Stimulated activated CD8-positive, alpha-beta memory T cell treated with anti-CD3 and anti-CD28 coated beads, Interleukin-7, amount 100 ng/mL, for 1 hour (primary cell): Measurements from ENCODE around the gene SPINDOC.
"Not testable (repeated sequence)": the region's sequence is repeated elsewhere in the genome, so short reads cannot be mapped to it uniquely, and the experiment has no call there.

Experiments used
- DNase-seq, 2 donors: peaks; one replicate each; pipeline ENCODE4 v3.0.0-alpha.2; 2020; ENCODE audit warnings: low read depth in 2 of 2

Gene SPINDOC

DNA sequence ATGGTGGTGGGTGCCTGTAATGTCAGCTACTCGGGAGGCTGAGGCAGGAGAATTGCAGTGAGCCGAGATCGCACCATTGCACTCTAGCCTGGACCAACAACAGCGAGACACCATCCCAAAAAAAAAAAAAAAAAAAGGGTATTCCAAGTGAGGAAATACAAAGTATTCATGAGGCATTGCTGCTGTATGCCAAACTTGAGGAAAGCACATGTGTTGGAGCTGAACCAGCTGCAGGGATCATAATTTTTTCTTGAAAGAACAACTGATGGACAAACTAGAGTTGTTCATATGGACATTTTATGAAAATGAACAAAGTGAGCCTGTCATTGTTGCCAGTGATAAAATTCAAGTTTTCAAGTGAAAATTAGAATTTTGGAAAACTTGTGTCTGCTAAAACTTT, 41.4 kb downstream of the SPINDOC start:
- no peak for DNase-seq

GRCh38 chr11:63855975-63856374, 42.7 kb downstream of the SPINDOC start:
- no peak for DNase-seq

DNA sequence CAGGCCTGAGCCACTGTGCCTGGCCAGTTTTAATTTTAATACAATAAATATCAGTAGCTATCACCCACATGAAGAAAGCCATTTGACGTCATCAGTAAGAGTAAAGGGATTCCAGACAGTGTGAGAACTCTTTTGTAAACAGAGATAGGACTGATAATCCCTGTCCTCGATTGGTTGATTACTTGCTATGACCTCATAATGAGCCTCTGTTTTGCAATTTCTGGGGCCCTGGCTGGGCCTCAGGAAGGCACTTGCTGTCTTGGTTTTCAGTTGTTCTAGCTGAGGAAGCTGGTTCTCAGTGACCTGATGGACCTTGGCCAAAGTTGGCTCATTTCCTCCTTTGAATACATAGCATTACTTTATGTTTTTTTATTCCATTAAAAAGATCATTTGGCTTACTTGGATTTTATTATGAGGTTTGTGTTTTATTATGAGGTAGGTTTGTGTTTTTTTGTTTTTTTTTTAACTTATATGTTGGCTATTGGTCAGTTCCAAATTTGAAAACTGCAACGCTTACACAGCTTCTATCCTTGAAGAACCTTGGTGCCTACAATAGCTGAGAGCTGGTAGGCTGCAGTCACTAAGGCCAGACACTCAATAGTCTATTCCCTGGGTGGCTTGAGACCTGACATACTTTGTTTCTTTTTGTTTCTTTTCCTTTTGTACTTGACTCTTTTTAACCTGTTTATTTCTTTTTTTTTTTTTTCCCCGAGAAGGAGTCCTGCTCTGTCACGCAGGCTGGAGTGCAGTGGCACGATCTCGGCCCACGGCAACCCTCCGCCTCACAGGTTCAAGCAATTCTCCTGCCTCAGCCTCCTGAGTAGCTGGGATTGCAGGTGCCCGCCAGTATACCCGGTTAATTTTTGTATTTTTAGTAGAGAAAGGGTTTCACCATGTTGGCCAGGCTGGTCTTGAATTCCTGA, 45.6 kb downstream of the SPINDOC start:
- no peak for DNase-seq

DNA sequence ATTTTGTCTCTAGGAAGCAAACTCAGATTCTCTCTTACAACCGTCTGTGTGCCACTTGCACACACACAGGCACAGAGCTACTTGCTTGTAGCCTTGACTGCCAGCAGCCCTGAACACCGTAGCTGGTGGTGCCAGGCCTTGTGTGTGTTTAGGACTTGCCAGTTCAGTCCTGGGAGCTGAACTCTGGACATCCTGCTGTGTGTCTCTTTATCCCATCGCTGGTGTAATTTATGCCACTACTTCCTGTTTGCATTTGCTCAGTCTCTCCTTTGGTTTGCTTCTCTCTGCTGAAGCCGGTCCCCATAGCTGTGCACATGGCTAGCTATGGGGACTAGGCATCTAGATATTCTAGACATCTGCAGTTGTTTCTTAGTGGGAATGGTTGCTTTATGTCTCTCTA, 49.7 kb downstream of the SPINDOC start:
- DNase-seq, result no peak

- DNase-seq, result not testable (repeated sequence)
Observed at GRCh38 chr11:63863620-63864019, 50.4 kb downstream of the SPINDOC start.

DNA sequence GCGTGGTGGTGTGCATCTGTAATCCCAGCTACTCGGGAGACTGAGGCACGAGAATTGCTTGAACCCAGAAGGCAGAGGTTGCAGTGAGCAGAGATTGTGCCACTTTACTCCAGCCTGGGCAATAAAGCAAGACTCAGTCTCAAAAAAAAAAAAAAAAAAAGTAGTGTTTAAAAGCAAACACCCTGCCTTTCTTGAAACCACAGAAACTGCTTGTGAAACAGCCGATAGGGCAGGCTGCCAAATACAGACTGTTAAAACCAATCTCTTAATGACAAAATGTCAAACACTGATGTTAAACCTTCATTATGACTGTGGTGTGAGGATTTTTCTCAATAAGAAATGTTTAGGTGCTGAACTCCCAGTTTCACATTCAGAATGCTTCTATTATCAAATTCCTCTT, 53.0 kb downstream of the SPINDOC start:
- peak; percentile 24 to 36 for DNase-seq

- DNase-seq, result no peak
Observed at GRCh38 chr11:63867511-63867910, 54.3 kb downstream of the SPINDOC start.

DNA sequence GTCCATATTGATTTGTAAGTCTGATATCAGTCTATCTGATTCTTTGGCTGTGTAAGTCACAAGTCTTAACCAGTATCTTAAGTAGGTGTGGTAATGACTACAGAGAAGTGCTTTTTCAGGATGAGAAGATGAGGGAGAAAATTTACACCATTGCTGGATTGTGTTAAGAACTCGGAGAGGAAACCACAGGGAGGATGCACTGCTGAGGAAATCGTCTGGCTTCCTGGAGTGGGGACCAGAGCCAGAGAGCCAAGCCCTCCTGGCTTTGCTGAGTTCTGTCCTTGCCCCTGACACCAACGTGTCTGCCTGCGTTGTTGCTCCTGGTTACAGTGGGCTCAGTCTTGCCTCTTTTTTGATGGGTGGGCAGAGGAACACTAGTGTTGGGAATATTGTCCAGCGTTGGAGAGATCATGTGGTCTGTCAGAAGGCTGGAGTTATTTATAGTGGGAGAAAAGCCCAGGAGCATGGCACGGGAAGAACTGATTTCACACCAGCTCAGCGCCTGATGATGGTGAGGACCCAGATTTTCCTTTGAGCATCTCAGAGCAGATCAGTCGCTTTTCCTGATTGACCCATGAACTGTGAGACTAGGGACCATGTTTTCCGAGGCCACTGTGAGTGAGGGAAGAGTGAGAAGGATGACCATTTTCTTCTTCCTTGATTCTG, 55.3 kb downstream of the SPINDOC start:
- DNase-seq, result no peak

DNA sequence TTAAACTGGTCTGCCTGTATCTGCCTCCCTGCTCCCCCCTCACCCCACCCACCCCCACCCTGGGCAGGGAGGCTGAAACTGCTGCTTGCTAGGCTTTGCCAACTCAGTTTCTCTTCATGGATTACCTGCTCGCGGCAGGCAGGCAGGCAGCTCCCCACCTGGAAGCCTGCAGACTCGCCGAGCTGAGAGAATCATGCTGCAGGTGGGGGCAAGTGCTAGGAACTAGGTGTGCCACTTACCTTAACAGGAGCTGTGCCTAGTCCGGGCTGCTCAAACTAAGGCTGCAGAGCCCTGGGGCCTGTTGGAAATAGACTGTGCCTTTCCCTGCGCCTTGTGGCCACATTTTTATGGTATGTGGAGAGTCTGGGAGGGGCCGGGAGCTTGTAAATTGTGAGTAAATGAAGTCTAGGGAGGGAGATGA, 55.9 kb downstream of the SPINDOC start:
- no peak for DNase-seq

DNA sequence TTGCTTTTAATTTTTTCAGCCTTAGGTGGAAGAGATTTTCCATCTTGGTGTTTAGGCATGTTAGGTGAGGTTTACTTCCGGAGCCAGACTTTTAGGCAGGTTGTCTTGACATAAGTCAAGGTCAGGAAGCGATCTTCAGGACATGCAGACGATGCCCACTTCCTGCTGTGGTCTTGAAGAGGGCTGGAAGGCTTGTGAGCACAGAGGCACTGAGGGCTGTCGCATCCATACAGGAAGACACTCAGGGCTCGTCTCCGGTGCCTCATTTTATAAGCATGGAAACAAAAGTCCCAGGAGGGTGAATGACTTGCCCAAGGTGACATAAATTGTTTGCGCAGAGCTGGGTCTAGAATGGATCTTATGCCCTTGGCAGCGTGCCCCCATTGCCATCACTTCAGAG, 56.4 kb downstream of the SPINDOC start:
- DNase-seq, result no peak

DNA sequence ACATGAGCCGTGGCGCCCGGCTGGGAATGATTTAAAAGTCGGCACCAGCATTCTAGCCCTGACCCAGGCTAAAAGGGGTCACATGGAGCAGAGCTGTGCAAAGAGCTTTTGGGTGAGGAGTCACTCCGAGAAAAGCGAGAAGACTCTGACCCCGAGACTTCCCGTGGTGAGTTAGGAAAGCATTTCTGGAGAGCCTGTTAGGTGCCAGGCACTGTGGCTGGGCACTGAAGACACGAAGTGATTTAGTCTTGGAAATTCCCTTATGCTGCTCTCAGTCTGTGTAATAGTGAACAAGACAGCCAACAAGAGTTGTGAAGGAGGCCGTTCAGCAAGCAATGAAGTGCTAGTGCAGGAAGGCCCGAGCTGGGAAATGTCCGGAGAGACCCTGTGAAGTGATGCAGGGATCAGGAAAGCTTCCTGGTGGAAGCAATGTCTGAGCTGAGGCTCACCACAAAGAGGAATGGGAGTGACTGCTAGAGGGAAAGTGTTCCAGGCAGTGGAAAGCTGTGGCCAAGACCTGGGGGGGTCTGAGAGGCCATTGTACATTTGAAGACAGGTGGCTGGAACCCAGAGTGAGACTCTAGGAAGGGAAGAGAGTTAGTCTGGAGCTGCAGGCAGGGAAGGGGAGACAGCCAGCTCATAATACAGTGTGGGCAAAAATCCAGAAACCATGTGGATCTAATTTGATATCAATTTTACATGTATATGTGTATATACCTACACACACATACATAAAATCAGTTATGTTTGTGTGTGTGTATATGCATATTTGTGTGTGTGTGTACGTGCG, 57.3 kb downstream of the SPINDOC start:
- DNase-seq, result no peak

GRCh38 chr11:63871962-63872799, 58.9 kb downstream of the SPINDOC start:
- DNase-seq, result peak in 1 of 2 donors; percentile 17

- DNase-seq, result no peak
Observed at GRCh38 chr11:63872800-63873197, 59.5 kb downstream of the SPINDOC start.

DNA sequence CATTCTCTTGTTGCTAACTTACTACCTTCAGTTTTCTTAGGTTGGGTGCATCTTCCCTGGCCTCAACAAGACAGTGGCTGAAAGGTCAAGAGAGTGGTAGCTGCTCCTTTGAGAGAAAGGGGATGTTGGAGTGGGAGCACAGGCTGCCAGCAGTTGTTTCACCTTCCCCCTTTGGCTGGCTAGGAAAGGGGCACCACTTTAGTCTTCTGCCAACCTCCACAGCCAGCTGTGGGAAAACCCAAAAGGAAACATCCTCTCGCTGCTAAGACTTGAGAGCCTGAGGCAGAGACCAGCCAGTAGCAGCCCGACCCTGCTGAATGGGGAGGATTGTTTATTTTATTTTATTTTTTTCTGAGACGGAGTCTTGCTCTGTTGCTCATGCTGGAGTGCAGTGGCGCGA, 60.1 kb downstream of the SPINDOC start:
- no peak for DNase-seq

DNA sequence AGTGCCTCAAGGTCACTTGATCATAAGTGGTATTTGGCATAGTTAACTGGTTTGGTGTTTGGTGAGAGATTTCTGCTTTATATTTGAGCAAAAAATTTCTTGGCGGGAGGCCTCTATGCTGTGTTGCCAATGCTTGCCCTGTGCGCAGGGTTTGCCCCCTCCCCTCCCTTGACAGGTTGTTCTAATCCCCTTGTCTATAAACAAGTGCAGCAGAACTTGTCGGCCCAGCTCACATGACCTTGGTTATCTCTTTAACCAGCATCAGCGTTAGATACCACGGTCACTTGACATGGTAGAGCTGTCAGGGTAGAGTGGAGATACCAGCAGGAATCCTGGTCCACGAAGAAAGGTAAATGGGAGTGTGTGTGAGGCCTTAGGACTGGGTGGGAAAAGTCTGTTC, 61.3 kb downstream of the SPINDOC start:
- no peak for DNase-seq

GRCh38 chr11:63875506-63876065, 62.3 kb downstream of the SPINDOC start:
- DNase-seq, result no peak

DNA sequence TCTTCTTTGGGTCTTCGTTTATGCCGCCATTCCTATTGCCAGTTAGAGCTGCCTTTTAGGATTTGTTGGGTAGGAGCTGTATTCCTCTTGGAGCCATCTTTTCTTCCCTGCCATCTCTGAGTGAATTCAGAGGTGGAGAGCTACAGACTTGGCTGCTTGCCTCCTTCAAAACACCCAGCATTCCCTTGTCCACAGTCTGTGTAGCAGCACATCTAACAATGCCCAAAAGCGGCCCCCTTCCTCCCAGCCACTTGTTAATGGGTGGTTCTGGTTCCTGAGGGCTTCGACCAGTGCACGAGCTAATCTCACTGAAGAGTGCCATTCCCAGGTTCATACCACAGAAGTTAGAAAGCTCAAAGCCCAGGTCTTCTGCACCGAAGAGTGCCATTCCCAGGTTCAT, 63.4 kb downstream of the SPINDOC start:
- DNase-seq, result no peak
